GM18858 (cell line): Measurements from ENCODE around the gene PPP2R5D.
"Not testable (repeated sequence)": the region's sequence is repeated elsewhere in the genome, so short reads cannot be mapped to it uniquely, and the experiment has no call there.

Source experiments
- ATAC-seq: cut with Tn5 transposase; IDR thresholded peaks from one replicate; pipeline ENCODE4 v1.9.1; 2021; ENCODE audit not compliant: unreplicated experiment

PPP2R5D gene

DNA sequence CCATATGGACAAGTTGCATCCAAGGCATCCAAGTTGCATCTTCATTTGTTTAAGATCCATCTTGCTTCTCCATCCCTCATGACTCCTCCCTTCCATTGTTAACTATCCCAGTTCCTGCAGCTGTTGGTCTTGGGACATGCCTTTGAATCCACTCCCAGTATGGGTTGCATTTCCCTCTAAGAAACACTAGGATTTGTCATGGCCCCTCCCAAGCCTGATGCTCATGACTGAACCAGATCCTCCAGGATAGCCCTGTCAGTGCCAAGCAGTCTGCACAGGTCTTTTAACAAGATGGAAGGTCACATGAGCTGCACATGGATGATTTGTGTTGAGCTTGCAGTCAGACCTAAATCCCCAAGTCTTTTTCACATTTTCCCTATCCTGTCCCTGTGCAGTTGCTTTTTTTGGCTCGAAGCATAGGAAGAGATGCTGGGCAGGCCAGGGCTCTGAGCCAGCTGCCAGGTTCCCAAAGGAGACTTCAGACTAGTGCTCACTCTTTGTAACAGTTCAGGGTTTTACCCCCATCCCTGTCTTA lies 4.2 kb downstream of the PPP2R5D start:
- ATAC-seq: no peak

DNA sequence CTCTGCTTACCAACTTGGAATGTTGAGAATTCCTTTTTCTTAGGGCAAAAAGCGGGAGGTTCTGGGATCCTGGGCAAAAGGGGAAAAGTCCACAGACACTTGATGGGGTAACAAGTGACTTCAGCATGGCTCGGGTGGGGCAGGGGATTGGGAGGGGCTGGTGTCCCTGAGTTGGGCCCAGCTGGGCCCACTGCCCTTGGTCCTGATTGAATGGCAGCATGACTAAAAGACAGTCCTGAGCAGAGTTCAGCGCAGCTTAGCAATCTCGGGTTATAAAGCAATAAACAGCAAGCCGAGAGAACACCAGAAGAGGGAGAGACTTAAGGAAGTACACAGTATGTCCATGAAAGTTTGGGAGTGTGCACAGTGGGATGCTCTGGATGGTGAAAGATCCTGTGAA lies 5.6 kb downstream of the PPP2R5D start:
- no peak for ATAC-seq

DNA sequence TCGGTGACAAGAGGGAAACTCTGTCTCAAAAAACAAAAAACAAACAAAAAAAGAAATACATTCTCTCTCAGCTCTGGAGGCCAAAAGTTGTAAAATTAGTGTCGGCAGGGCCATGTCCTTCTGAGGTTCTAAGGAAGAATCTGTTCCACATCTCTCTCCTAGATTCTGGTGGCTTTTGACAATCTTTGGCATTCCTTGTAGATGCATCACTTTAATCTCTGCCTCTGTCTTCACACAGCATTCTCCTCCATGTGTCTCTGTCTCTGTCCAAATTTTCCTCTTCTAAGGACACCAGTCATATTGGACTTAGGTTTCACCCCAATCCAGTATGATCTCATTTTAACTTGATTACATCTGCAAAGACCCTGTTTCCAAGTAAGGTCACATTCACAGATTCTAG lies 9.1 kb downstream of the PPP2R5D start:
- no peak for ATAC-seq

DNA sequence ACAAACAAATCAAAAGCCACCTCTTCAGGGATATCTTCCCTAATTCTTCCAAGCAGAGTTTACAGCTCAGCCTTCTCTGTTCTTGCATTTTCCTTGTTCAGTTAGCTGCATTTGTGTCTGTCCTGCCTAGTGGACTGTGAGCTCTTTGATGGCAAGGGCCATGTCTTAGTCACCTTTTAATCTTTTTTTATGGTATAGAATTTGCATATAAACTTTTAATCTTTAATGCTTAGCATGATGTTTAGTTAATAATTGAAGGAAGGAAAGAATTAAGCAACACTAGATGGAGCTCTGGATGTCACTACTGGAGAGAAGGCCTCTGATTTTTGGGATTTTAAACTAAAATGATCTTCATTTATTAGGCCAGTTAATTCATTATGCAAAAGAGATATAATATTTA lies 12.1 kb downstream of the PPP2R5D start:
- ATAC-seq: no peak

DNA sequence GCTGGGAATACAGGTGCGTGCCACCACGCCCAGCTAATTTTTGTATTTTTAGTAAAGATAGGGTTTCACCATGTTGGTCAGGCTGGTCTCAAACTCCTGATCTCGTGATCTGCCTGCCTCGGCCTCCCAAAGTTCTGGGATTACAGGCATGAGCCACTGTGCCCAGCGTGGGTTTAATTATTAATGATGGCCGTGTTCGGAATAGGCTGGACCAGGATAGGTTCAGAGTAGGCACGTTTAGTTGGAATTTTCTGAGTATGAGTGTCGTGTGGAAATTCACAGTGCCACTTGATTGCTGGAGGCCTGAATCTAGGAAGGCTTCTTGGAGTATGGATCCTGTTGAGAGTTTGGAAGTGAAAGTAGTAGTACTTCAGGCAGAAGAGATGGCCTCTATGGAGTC lies 13.8 kb downstream of the PPP2R5D start:
- not testable (repeated sequence) for ATAC-seq

DNA sequence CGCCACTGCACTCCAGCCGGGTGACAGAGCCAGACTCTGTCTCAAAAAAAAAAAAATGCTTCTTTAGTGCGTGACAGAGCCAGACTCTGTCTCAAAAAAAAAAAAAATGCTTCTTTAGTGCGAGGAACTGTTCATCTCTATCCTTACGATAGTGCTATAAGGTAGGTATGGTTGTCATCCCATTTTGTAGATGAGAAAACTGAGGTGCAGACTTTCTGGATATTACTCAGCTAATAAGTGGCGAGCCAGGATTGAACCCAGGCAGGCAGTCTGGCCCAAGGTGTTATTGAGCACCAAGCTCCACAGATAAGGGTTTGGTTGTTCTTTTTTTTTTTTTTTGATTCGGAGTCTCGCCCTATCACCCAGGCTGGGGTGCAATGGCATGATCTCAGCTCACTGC lies 17.5 kb downstream of the PPP2R5D start:
- ATAC-seq: no peak

DNA sequence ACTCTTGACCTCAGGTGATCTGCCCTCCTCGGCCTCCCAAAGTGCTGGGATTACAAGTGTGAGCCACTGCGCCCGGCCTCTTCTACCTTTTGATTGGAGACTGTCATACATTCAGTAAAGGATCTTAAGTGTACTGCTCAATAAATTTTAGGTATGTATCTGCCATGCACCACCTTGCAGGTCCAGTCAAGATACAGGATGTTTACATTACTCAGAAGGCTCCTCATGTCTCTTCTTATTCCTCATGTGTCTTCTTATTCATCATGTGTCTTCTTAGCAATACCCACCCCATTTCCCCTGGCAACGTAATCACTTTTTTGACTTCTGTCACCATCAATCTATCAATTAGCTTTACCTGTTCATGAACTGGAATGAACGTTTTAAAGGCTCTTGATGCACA lies 21.5 kb downstream of the PPP2R5D start:
- ATAC-seq: no peak

DNA sequence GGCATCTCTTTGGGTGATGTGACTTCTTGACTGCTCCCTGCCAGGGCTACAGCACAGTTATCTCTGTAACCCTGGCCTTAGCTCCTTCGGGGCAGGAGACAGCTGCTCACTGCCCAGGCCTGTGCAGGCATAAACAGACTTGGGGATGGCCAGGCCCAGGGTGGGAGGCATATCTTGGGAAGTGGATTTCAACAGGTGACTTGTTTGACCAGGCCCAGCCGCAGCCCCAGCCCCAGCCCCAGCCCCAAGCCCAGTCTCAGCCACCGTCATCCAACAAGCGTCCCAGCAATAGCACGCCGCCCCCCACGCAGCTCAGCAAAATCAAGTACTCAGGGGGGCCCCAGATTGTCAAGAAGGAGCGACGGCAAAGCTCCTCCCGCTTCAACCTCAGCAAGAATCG lies 21.9 kb downstream of the PPP2R5D start:
- no peak for ATAC-seq

DNA sequence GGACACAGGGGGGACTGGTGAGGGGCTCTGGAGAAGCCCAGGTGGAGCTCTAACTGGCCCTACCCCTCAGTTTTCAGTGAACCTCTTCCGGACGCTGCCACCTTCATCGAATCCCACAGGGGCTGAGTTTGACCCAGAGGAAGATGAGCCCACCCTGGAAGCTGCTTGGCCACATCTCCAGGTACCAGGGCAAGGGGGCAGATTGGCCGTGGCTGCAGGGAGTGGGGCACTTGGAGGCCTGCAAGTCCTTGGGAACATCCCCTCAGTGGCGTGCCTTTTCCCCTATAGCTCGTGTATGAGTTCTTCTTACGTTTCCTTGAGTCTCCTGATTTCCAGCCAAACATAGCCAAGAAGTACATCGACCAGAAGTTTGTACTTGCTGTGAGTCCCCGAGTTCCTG lies 22.8 kb downstream of the PPP2R5D start:
- no peak for ATAC-seq

DNA sequence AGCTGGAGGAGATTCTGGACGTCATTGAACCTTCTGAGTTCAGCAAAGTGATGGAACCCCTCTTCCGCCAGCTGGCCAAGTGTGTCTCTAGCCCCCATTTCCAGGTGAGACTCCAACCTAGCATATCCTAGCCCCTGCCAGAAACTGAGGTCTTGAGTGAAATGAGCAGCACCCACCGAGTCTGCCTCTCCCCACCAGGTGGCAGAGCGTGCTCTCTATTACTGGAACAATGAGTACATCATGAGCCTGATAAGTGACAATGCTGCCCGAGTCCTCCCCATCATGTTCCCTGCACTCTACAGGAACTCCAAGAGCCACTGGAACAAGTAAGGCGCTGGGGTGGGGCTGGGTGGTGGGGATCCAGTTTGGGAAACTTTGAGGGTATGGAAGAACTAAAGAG lies 24.8 kb downstream of the PPP2R5D start:
- ATAC-seq: no peak

DNA sequence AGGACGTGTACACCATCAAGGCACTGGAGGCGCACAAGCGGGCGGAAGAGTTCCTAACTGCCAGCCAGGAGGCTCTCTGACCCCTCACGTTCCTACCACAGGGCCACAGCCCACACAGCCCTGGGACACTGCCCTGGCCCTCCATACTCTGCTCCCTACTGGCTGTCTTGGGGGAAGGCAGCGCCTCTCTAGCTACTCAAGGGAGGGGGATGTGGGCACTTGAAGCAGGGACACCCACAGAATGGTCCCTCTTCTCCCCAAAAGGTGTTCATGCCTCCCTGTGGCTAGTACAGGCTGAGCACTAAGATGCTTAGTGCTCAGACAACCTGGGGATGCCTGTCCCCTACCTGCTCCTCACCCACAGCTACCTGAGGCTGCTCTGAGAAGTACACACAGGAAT lies 26.8 kb downstream of the PPP2R5D start:
- ATAC-seq: no peak

DNA sequence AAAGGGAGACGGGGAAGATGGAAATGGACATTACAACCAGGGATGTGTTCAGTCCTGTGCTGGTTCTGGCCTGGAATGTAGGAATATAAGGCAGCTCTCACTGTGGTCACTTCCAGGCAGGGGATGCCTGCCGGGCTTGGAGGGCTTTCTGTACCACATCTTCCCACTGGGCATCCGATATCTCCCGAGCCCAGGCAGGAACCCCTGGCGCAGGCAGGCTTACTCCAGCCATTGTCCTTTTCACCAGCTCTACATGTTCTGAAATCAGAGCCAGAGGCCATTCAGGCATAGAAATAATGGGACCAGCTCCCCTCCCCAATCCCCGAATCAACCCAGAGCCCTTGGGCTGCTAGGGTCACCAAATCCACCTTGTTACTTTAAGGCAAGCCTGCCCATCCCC lies 28.0 kb downstream of the PPP2R5D start:
- no peak for ATAC-seq

DNA sequence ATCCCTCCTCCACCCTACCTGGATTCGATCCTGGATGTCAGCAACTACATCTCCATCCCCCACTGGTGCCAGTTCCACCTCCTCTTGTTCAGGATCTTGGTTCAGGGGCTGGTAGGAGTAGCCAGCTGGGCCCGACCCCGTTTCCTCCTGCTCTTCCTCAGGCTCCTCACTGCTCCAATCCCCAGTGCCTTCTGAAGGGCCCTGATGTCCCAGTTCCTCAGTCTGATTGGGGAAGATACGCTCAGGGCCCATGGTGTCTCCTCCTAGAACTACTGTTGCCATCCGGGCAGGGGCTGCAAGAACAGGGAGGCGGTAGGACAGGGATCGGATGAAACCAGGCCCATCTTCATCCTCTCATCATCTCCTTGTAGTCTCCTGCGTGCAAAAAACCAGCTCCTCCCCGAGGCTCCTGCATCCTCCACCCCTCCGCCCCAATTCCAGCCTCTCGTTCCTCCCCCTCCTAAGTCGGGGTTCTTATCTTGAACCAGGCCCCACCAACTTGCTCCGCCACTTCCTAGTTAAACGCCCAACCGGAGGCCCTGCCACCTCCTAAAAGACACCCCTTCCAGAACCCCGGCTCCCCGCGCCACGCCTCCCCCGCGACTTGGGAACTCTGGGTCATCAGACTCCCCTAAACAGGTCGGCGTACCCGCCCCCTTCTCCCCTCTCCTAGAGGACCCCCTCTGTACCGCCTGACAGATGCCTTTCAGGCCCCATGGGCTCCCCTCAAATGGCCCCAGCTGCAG lies 28.9 kb downstream of the PPP2R5D start:
- no peak for ATAC-seq

DNA sequence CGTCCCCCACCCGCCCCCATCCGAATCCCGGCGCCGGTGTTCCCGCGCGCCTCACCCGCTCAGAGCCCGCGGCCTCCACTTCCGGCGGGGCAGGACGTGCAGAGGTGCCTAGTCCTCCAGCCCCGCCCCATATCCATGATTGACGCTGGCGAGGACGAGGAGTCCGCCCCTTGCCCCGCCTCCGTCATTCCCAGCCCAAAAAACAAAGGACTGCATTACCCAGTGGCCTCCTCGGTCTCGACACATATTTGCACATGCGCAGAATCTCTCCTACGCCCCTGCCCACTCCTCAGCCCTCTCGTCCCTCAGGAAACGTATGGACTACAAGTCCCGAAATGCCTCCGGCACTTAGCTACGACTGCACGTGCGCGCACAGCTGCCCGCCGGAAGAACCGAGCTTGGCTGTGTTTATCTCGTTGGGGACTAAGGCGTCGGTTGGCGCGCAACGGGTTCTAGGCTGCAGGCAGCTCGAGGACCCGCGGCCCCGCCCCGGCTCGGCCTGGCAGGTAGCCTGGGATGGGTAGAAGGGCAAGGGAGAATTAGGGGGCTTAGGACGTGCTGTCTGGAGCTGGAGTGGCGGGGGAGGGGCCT lies 29.6 kb downstream of the PPP2R5D start, which contains the start of the genes KLHDC3 and MEA1:
Gene KLHDC3, plus strand, starts transcription at position 407 of the 591 bp plus-strand sequence. CDS start 2,944 bp downstream, outside the sequence.
Gene MEA1, minus strand, starts transcription at position 104 of the 591 bp plus-strand sequence. CDS start 133 bp downstream, outside the sequence.
- ATAC-seq: peak; percentile 83

DNA sequence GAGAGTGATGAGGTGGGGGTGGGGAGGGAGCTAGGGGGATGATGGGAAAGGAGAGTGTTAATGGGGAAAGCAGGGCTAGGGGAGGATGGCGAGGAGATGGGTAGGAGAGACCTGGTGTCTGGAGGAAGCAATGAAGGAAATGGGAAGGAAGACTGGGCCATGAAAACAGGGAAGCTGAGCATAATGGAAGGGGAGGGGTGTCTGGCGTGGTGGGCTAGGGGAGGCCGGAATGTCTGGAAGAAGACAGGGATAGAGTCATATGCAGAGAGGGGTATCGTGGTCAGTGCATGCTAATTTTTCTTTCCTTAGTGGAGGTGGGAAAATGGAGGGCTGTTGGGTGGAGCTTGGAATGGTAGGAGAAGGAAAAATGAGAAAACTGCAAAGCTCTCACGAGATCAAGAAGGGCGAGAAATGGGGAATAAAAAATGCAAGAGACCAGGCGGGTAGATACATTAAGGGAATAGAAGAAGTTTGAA lies 30.1 kb downstream of the PPP2R5D start:
- no peak for ATAC-seq

DNA sequence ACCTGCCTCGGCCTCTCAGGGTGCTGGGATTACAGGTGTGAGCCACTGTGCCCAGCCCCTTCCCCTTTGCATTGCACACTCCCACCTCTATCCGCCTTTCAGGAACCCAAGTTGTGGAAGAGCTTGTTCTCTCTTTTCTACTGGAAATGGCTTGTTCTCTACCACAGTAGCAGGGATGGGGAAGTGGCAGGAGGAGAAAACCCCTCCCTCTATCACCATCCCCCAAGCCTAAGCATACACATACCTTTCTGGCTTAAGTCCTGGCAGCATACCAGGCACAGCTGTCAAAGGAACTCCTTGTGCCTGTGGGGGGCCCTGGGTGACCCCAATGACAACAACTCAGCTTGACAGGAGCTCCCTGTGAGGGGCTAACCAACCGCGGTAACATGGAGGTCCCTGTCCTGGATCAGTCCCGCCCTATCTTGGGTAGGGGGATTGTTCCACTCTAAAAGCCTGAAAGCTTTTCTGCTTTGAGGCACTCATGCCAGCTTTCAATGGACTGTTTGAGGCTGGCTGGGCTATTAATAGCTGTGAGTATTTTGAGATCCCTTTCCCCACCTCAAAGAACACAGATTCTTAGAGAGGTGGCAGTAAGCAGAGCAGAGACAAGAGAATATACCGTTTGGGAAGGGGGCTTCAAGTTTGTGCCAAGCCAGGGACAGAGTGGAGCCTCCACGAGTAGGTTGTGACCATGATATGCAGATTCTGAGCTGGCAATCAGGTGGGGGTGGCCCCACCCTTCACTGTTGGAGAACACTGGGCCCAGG lies 32.0 kb downstream of the PPP2R5D start:
- ATAC-seq: no peak

DNA sequence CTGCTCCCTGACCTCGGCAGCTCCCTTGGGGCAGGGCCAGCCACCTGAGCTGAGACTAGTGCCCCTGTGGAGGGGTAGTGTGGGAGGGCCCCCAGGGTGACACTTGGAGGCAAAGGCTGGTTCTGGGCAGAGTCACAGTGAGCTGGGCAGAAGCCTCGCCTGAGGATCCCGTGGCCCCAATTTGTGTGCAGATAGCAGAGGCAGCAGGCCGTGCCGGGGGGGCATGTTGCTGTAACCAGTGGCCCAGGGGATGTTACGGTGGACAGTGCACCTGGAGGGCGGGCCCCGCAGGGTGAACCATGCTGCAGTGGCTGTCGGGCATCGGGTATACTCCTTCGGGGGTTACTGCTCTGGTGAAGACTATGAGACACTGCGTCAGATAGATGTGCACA lies 32.6 kb downstream of the PPP2R5D start:
- ATAC-seq: no peak

DNA sequence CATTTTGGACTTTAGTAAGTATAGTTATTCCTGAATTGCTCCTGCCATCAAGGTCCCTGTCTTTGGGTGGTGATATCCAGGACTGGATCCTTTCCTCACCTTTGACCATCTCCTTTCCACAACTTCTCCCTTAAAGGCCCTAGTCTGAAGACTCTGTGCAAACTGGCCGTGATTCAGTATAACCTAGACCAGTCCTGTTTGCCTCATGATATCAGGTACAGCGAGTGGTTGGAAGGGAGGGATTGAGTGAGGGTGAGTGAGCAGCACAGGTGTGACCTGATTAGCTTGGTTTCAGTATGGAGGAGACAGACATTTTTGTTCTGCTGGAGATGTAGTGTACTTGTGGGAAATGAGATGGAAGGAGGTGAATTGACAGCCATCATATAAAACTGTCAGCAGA lies 34.8 kb downstream of the PPP2R5D start:
- no peak for ATAC-seq

DNA sequence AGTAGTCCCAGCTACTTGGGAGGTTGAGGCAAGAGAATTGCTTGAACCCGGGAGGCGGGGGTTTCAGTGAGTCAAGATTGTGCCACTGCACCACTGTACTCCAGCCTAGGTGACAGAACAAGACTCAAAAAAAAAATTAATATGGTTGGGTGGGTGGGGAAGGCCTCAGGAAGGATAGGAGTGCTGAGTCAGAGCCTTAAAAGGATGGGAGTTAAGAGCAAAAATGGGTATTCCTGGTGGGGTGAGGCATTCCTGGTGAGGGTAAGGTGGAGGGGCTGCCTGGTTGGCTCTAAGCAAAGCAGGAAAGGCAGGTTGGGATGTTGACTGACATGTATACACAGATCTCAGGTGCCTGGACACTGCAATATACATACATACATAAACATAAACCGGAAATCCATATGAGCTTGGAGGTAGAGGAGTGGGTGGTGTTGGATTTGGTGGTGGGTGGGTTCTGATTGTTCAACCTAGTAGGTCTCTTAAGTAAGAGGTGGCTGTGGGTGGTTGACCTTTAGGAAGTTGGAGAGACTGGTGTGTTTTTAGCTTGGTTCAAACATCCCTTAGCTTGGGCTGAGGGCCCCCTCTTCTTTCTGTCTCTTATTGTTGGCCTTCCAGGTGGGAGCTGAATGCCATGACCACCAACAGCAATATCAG lies 35.8 kb downstream of the PPP2R5D start:
- no peak for ATAC-seq

DNA sequence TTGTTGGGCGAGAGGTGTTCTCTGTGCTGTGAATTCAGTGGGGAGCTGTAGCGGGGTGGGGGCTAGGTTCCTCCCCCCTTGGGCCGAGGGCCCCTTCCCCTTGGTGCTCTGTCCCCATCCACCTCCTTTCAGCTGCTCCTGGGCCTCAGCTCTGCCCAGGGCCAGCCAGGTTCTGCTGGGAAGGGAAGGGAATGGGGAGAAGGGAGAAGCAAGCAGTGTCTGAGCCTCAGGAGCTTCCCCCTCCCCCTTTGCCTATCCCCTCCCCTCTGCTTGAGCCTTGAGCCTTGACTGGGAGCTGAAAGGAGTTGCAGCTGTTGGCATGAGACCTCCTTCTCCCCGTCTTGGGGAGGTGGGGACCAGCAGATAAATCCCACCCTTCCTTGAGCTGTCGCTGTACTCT lies 36.5 kb downstream of the PPP2R5D start:
- ATAC-seq: no peak
